Mesenteric fat pad (tissue), 1 donor: ENCODE results near the gene POLK. TPM values are rescaled to one million over a fixed set of nuclear protein-coding genes. Genes with fewer than 3 reads are reported as not detected.
"Not testable (repeated sequence)": the region's sequence is repeated elsewhere in the genome, so short reads cannot be mapped to it uniquely, and the experiment has no call there.

Experiments used
- DNase-seq: peaks from one replicate; pipeline ENCODE4 v3.0.0-alpha.2; 2020; ENCODE audit warnings: low spot score
- total RNA-seq: library from RNA; stranded (reverse); fragmentation: NEBNext Ultra II Directional; extraction: Animal tissue kit (Norgen Biotek cat#: 25700); gene quantifications from one replicate; pipeline ENCODE4 v1.2.1, GENCODE V29; 2021
- donor health status: DM: yes; HTN: yes; CAD: no.

The POLK gene
- total RNA-seq, 1 donor from 2014 or later: 35.9 TPM

DNA sequence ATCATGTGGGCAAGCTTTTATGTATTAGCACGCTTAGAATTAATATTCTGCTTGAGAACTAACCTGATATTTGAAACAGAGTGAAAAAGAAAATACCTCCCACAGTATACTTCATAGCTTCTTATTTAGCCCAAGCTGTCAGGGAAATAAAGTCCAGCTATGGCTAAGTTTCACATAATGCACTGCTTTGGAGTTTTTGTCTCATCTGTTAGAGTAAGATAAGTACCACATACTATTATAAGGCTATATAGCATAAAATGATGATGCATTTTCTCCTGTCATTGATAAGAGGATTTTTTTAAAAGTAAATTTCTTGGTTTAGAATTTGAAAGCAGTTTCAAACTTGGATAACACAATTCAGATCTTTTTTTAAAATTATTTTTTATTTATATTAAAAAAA lies 97.2 kb downstream of the POLK start:
- DNase-seq: no peak

DNA sequence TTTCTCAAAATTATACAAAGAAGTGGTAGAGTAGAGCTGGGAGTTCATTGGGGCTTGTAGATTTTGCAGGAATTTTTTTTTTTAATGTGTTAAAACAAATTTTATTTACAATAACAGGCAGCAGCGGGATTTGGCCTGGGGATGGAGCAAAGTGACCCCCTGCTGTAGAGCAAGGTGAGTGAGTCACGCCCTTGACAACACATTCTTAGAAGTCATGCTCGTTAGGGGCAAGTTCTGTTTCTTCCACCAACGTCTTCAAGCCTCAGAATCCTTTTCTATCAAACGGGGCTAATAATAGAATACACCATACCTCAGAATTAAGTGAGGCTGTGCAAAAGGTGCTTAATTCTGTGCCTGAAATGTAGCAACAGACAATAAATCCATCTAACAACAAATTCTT lies 98.5 kb downstream of the POLK start:
- no peak for DNase-seq

DNA sequence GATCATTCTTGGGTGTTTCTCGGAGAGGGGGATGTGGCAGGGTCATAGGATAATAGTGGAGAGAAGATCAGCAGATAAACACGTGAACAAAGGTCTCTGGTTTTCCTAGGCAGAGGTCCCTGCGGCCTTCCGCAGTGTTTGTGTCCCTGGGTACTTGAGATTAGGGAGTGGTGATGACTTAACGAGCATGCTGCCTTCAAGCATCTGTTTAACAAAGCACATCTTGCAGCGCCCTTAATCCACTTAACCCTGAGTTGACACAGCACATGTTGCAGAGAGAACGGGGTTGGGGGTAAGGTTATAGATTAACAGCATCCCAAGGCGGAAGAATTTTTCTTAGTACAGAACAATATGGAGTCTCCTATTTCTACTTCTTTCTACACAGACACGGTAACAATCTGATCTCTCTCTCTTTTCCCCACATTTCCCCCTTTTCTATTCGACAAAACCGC lies 99.2 kb downstream of the POLK start:
- not testable (repeated sequence) for DNase-seq

DNA sequence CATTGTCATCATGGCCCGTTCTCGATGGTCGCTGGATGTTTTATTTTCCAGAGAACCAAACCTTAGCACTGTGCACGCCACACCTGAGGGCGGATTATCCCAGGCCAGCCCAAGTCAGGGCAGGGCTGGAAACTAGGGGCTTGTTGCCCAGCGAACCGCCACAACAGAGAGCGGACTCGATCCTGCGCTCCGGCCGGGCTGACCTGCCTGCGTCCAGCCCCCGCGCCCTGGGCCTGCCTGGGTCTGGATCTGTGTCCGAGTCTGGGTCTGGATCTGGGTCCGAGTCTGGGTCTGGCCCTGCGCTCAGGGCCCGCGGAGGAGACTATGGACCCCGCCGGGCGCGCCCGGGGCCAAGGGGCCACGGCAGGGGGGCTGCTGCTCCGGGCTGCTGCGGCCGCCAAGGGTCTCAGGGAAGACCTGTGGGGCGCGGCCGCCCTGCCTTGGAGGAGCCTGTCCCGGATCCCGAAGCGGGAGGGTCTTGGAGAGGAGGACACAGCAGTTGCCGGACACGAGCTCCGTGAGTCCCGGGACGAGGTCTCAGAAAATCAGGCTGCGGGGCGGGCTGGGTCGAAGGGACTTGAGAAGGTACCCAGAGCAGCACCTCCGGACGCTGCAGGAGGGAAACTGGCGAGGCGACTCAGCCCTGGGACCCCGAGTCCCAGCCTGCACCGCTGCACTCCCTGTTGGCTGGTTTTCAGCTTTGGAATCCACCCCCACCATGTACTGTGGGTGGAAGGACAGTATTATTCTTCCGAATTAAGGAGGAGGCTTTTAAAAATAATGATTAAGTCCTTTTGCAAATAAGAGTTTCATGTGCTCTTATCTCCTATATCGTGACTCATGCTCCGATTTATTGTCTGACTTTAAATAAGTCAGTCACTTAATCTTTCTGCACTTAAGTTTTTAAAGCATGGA lies 99.9 kb downstream of the POLK start, which contains the start of gene ANKDD1B:
TSS of gene ANKDD1B (plus strand) at position 143 of the 915 bp plus-strand sequence. CDS start at position 325, 182 bp downstream.
- no peak for DNase-seq

DNA sequence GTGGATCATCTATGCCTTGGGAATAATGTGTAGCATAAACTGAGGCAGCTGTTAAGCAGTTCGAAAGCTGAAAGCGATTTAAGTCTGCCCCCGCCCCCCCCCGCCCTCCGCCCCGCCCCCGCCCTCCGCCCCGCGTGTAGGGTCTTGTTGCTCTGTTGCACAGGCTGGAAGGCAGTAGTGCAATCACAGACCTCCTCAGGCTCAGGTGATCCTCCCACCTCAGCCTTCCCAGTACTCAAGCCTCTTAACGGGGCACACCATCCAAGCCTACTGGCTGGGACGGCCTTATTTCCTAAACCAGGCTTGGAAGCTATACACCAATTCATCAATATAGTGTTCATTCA lies 100.5 kb downstream of the POLK start:
- DNase-seq: no peak

DNA sequence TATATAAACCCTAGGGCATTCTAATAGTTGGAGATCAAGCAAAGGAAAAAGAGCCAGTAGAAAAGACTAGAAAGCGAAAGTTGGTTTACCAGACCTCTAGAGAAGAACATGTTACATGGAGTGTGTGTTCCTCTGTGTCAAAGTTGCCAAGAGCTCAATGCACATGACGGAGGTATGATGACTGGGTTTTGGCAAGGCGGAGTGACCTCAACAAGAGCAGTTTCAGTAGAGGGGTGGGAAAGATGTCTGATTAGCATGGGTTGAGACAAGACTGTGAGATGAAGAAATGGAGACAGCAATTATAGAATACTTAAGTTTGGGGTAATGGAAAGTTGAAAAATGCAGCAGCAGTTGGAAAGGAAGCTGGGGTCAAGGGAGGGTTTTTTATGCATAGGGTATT lies 101.2 kb downstream of the POLK start:
- no peak for DNase-seq

DNA sequence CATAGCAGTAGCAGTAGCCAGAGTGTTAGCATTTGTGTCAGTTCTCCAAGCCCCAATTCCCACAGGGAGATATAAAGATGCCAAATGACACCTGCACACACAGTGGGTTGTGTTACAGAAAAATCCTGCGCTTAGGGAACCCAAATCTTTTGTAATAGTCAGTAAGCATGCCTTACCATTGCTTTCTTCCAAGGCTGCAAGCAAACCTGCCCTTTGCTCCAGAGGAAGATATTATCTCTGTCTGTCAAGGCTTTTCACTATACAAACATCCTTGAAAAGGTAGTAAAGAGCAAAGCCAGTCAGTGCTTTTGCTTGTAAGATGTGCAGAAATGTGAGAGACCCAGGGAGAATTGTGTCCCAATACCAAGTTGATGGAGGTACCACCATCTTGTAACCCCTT lies 102.5 kb downstream of the POLK start:
- no peak for DNase-seq

DNA sequence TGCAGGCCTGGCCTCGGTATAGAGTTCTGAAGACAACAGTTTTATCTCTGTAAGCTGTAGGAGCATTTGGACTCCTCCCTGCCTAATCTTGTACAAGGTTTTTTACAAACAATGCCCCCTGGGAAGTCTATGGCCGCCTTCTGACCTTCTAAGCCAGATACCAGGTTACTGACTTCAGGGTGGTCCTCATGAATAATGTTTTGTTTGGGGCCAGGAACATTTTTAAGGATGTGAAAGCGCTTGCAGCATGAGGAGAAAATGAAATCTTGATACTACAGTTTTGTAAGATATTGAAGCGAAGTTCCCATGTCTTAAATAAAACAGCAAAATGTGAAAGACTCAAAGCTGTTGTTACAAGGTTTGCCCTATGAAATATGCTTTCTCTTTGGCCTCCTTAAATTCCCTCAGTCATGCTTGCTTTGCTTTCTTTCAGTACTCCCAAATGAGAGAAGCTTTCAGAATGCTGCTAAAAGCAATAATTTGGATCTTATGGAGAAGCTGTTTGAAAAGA lies 104.7 kb downstream of the POLK start:
- no peak for DNase-seq

DNA sequence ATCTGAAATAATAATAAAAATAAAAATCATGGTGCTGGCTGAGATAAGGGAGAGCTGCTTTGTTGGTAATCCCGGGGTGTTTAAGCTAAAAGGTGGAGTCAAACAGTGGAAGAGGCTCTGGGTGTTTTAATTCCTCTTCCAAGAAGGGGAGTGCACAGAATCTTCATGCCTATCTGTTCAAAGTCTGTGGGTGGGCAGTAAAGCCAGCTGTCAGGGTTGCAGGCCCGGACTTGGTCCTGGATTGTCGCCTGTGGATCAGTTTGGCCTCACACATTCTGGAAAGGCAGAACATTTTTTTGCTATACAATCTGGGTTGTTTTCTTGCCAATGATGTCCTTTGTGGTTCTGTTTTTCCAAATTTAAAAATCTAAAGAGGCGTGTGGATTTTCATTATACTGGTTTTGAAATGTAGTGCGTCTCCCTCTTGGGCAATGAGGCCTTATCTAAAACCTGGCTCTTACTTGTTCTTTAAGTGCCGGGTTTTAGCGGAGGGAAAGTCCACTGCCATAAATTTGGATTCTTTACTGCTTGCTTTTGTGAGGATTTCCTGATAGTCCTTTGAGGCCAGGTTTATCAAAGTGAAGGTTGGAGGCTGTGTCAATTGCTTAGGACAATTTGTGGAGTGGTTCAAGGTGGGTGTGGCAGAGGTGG lies 105.4 kb downstream of the POLK start:
- DNase-seq: no peak

DNA sequence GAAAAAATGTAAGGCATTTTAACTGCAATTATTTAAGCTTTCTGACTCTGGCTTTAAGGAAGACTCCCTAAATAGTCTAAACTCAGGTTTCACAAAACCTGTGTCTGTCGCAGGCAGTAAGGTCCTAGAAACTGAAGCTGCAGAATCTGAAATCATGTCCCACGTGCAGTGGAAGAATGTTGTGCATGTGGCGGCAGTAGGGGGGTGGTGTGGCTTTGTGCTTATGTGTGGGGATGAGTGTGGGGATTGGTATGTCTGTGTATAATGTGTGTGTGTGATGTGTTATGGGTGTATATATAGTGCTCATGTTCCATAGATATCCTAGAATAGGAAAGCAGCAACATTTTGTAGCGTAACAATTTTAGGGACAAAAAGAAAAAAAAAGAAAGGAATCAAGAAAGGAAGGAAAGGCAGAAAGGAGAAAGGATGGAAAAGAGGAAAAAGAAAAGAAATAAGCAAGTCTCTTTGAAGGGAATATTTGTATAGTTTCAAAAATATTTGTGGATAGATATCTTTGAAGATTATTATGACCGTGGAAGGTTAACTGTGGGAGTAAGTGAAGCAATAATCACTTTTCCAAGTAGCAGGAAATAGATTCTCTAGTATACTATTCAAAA lies 106.2 kb downstream of the POLK start:
- DNase-seq: no peak

DNA sequence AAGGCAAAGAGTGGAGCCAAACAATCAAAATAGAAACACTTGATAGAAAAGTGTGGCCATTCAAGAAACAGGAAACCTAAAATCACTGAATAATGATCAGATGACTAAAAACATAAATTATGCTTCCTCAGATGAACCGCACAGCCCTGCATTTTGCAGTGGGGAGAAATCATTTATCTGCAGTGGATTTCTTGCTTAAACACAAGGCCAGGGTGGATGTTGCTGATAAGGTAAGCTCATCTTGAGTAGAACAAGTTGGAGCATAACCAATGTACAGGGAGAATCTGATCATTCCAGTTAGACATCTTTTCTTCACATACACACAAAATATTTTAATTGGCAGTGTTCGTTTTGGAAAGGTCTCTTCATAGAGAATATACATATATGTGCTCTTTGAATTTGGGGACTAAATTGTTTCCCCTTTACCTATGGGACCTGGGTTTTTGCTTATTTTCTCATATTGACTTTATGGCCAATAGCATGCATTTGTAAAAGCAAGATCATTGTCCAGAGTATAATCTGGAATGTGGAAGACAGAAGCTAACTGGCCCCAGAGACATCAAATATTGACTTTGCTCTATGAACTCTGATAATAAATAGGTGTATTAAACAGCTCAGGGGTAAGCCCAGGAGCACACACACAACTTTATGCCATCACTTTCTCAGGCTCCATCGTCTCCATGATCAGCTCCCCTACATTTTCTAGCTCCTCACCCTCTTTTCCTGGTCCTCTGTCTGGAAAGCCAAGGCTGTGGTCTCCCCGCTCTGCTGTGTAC lies 108.7 kb downstream of the POLK start:
- no peak for DNase-seq

DNA sequence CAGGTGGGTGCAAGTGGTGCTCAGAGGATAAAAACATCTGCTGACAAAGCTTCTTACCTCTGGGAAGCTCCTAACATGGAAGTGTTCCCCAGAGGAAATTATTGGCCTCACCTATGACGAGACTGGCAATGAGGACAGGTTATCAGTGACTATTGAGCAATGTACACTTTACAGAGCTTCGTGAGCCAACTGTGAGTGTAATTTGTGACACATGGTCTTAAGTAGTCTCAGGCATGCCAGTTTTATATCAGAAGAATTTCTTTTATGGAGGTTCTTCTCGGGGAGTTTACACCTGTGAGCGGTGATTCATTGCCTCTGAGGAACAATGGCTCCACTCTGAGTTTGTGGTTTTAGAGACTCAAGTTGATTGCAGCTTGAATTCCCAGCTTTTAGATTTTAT lies 110.9 kb downstream of the POLK start:
- no peak for DNase-seq

DNA sequence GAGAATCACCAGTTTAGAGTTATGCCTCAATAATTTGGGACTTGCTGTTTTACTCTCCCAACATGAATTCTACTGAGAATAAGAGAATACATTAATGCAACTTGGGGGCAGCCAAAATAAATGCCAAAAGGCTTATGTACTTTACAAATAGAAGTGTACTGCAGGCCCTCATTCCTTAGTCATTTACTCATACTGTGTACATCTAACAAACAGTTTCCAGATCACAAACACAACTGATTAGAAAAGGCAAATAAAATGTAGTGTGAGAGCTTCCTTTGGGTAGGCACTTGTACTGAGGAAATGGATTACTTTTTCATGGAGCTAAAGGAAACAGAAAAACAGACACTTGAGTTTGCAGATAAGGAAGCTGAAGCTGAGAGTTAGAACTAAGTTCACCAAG lies 112.2 kb downstream of the POLK start:
- DNase-seq: no peak

DNA sequence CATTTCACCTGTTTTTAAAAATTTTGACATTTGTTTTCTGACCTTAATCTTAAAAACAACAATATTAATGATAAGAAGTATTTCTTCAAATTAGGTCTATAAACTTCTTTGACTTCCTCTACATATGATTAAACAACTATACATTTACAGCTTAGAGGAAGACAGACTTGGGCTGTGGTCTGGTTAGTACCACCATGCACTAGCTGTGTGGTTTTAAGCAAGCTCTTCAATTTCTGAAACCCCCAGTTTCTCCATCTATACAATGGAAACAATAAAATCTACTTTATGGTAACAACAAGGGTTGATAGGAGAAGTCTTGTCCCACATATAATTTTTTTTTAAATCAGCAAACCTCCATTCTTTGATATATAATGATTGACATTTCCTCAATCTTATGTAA lies 115.3 kb downstream of the POLK start:
- no peak for DNase-seq

DNA sequence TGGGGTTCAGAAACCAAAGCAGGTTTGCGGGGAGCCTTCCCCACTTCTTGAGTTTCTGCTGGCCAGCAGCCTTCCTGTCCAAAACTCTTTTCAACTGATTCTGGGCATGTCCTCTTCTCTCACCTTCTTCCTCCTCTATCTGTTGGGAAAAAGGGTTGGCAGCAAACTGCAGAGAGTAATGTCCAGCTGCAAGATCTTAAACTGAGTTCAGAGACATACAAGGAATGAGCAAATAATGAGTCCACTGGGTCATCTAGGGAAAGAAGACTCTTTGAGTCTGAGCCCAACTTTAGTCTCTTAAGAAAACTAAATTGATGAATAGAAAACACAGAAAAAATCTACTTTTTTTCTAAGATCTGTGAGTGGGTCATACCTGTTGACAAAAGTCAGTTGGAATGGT lies 116.1 kb downstream of the POLK start:
- DNase-seq: no peak

DNA sequence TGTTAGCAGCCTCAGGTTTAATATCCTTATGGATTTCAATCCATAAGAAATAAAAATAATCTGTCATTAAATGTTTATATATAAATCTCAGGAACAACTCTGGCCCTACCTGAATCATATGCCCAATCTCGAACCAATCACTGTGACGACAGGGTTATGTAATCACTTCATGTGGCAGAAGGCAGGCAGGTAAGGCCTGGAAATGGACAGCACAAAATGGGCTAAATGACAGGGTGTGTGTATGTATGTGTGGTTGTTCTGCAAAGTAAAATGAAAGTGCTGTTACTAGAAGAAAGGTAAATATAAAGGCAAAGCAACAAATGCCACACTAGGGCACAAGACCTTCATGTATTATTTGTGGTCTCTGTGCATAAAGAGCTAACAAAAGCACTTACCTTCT lies 119.2 kb downstream of the POLK start:
- DNase-seq: no peak

DNA sequence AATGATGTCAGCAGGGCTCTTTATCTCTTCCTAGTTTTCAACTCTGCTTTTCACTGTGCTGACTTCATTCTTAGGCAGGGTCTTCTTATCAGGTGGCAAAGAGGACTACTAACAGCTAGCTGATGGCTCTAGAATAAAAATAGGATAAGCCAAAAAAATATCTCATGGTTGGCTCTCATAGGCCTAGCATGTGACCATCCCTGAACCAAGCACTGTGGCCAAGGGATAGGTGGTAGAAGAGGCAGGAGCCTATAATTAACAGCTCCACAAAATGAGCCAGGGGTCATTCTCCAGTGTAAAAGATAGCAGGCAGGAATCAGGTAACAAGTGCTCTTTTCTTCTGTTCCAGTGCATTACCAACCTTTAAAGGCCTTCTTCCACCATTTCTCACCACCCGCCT lies 120.6 kb downstream of the POLK start:
- DNase-seq: no peak

DNA sequence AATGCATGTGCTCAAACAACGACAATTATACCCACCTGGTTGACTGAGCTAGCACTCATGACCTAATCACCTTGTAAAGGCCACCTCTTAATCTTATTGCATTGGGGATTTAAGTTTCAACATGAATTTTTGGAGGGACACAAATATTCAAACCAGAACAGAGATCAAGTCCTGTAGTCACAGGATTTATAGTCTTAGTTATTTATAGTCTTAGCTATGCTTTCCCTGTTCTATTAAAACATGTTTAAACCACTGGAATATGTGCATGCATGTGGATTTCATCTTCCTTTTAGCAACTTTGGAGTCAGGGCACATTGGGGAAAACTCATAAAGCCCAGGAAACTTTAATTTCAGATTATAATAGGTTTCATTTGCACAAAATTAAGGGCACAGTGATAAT lies 126.3 kb downstream of the POLK start:
- DNase-seq: no peak

DNA sequence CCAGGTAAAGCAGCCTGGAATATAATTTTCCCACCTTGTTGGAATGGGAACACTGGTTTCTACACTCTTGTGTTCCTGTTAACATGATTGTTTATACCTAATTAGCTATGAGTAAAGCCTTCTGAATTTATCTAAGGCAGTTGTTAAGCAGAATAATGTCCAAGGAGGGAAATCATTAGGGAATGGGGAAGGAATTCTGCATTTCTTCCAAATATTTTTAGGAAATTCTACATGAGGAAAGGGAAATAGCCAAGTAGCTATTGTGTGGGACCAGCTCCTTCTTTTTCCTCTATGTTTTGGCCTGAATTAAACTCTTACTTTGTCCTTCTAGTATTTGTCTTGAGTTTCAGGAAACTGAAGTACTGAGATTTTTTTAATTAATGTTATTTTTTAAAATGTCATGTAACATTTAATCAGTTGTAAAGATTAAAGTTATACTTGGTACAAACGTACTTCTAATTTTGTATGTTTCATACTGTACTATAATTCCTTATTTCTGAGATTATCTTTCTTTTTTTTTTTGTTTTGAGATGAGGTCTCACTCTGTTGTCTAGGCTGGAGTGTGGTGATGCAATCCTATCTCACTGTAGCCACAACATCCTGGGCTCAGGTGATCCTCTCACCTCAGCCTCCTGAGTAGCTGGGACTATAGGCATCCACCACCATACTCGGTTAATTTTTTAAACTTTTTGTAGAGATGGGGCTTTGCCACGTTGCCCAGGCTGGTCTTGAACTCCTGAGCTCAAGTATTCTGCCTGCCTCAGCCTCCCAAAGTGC lies 128.0 kb downstream of the POLK start:
- DNase-seq: no peak

DNA sequence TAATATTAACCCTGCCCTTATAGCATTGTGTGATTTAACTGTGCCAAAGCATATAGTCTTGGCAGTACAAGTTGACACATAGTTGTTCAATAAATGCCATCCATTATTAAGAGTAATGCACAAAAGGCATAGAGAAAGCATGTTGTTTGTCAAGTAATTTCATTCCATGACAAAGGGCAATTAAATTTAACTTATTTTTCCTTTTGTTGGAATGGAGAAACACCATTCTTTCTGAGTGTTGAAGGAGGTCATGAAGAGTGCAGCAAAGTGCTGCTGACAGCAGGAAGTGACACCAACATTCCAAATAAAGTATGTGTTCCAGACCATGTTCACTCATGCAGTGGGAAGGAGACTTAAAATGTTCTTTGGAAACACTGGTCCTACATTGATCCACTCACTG lies 128.7 kb downstream of the POLK start:
- DNase-seq: no peak
